ENCODE data around the gene MBTPS1. TPM values are rescaled to one million over a fixed set of nuclear protein-coding genes. Genes with fewer than 3 reads are reported as not detected.

Gene MBTPS1
- total RNA-seq, 2 experiments from 2014 or later: 46.4 to 50.4 TPM

GRCh38 chr16:84081446-84081989 is 35.2 kb downstream of the MBTPS1 start:
- H3K27ac Mint-ChIP-seq: no peak overlapping the region

DNA sequence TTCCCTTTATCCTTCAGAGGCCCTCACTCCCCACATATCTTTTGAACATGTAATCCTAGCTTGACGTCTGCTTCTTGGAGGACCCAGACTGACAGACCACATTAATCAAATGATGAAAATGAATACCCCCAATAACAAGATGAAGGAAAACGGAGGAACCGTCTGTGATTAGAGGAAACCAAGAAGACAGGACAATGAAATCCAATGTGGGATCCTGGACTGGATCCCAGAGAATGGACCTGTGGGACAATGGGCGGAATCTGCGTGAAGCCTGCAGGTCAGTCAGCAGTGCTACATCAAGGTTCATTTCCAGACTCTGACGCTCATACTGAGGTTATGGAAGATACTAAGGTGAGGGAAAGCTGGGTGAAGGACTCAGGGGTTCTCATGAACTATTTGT is 35.9 kb downstream of the MBTPS1 start:
- ChIA-PET CTCF (interaction anchor here (1.3 to 2.8 kb wide), 2 partner anchors 11 to 106 kb away, joined by 3 to 8 read pairs; partner anchors contain the start of gene TAF1C), POLR2A (interaction anchor here (1.3 kb wide), 1 partner anchor 36 kb away, joined by 6 read pairs; the partner anchor contains the start of gene MBTPS1)
- no peak for DNase-seq
- Mint-ChIP-seq H3K27ac (no peak overlapping the region), H3K4me3 (no peak overlapping the region), H3K9me3 (no peaks in the 10 kb centered on the region), H3K36me3 (ENCODE audit: low read depth) (peaks cover 39% of the 10 kb centered on the region), H3K27me3 (no peaks in the 10 kb centered on the region), H3K4me1 (peaks cover 10% of the 10 kb centered on the region)

More at GRCh38 chr16:84081446-84081989, 35.2 kb downstream of the MBTPS1 start:
- CTCF ChIA-PET: interaction anchor here (1.3 to 2.8 kb wide), 3 partner anchors 11 to 106 kb away, joined by 3 to 8 read pairs (median 8); partner anchors contain the start of gene TAF1C
- Mint-ChIP-seq H3K36me3 (ENCODE audit: low read depth) (peaks cover 44% of the 10 kb centered on the region), H3K27me3 (no peaks in the 10 kb centered on the region), H3K4me1 (peaks cover 17% of the 10 kb centered on the region), H3K9me3 (no peaks in the 10 kb centered on the region), H3K4me3 (no peak overlapping the region)
- POLR2A ChIA-PET: interaction anchor here (0.5 to 1.3 kb wide), 2 partner anchors 35 to 104 kb away, joined by 3 to 6 read pairs; partner anchors contain the start of gene MBTPS1
- no peak for DNase-seq

- peaks cover 8% of the 10 kb centered on the region for H3K4me1 Mint-ChIP-seq
- ChIA-PET POLR2A (interaction anchor here (0.7 kb wide), 1 partner anchor 36 kb away, joined by 4 read pairs; the partner anchor contains the start of gene MBTPS1), CTCF (interaction anchor here (1.3 kb wide), 1 partner anchor 107 kb away, joined by 8 read pairs; the partner anchor contains the start of gene TAF1C)
- no peak overlapping the region for H3K4me3 Mint-ChIP-seq
- H3K9me3 Mint-ChIP-seq: no peaks in the 10 kb centered on the region
- DNase-seq: no peak
- H3K27me3 Mint-ChIP-seq: no peaks in the 10 kb centered on the region
- no peak overlapping the region for H3K27ac Mint-ChIP-seq
- H3K36me3 Mint-ChIP-seq (ENCODE audit: low read depth): peaks cover 42% of the 10 kb centered on the region
These were observed 36.4 kb downstream of the MBTPS1 start for GRCh38 chr16:84080378-84080777.

GRCh38 chr16:84079664-84080063 is 37.1 kb downstream of the MBTPS1 start:
- DNase-seq: no peak
- Mint-ChIP-seq H3K4me1 (peaks cover 1% of the 10 kb centered on the region), H3K27me3 (no peaks in the 10 kb centered on the region), H3K4me3 (no peak overlapping the region), H3K36me3 (ENCODE audit: low read depth) (peaks cover 38% of the 10 kb centered on the region), H3K9me3 (no peaks in the 10 kb centered on the region), H3K27ac (no peak overlapping the region)
- ChIA-PET POLR2A (interaction anchor here (0.7 to 0.8 kb wide), 2 partner anchors 37 to 107 kb away, joined by 4 read pairs; partner anchors contain the start of genes MBTPS1 and TAF1C), CTCF (interaction anchor here (1.3 to 2.8 kb wide), 2 partner anchors 14 to 107 kb away, joined by 8 to 11 read pairs; partner anchors contain the start of gene TAF1C)

- Mint-ChIP-seq H3K27ac (no peak overlapping the region), H3K27me3 (no peaks in the 10 kb centered on the region), H3K9me3 (no peaks in the 10 kb centered on the region), H3K36me3 (ENCODE audit: low read depth) (peaks cover 36% of the 10 kb centered on the region), H3K4me1 (no peaks in the 10 kb centered on the region), H3K4me3 (no peak overlapping the region)
- DNase-seq: no peak
- CTCF ChIA-PET: no interaction called here
- POLR2A ChIA-PET: no interaction called here
These were observed 41.4 kb downstream of the MBTPS1 start for GRCh38 chr16:84075376-84075775.

DNA sequence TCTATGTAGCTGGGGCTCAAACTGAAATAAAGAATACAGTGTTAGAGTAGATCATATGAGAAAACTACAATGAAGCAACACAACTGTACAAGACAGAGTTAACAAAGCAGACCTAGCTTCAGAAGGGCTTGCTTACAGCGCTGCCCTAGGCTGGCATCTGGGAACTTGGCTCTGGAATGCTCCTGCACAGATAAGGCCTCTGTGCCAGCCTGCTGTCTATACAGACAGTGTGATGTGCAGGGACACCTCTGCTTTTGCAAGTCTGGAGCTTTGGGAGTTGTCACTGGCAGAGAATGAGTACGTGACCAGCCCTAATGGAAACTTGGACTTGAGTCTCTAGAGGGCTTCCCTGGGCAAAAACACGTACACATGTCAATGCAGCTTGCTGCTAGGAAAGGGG is 42.0 kb downstream of the MBTPS1 start:
- no peaks in the 10 kb centered on the region for H3K9me3 Mint-ChIP-seq
- ChIA-PET CTCF (interaction anchor here (0.6 kb wide), 1 partner anchor 9 kb away, joined by 3 read pairs; no protein-coding TSS in a partner anchor), POLR2A (no interaction called here)
- H3K27ac Mint-ChIP-seq: no peak overlapping the region
- no peaks in the 10 kb centered on the region for H3K4me1 Mint-ChIP-seq
- DNase-seq: no peak
- H3K36me3 Mint-ChIP-seq (ENCODE audit: low read depth): peaks cover 33% of the 10 kb centered on the region
- H3K27me3 Mint-ChIP-seq: no peaks in the 10 kb centered on the region
- no peak overlapping the region for H3K4me3 Mint-ChIP-seq

DNA sequence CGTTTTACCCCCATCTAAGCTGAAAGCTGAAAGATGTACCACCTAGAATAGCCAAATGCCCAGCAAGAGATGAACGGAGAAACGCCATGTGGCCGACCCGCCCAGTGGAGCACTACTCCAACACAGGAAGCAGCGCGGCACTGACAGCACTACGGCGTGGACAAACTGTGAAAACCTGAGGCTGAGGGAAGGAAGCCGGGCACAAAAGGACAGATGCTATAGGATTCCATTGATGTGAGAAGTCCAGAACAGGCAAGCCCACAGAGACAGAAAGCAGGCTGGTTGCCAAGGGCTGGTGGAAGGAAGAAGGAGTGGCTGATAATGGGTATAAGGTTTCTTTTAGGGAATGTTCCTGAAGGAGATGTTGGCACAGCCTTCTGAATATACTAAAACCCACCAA is 44.7 kb downstream of the MBTPS1 start:
- no peaks in the 10 kb centered on the region for H3K27me3 Mint-ChIP-seq
- peaks cover 47% of the 10 kb centered on the region for H3K36me3 Mint-ChIP-seq (ENCODE audit: low read depth)
- H3K27ac Mint-ChIP-seq: no peak overlapping the region
- POLR2A ChIA-PET: no interaction called here
- no peaks in the 10 kb centered on the region for H3K9me3 Mint-ChIP-seq
- no peak for DNase-seq
- H3K4me1 Mint-ChIP-seq: peaks cover 1% of the 10 kb centered on the region
- CTCF ChIA-PET: interaction anchor here (1.2 to 1.4 kb wide), 2 partner anchors 9 to 115 kb away, joined by 3 to 4 read pairs; partner anchors contain the start of gene TAF1C
- no peak overlapping the region for H3K4me3 Mint-ChIP-seq

DNA sequence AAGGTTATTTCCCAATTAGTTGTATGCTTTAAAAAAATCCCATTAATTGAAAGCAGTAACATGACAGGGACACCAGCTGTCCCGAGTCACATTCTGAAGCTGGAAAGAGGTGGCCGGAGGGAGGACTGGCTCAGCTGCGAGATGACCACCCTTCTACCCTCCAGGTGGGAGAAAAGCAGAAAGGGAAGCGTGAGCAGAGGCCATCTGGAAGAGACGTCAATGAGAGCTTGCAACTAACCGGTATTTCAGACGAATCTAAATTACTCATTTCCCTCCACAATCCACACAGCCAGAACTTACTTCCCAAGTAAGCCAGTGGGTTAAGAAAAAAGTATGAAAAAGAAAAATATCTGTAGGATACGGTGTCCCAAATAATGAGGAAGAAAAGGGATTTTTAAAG is 45.6 kb downstream of the MBTPS1 start:
- DNase-seq: no peak
- H3K4me1 Mint-ChIP-seq: peaks cover 1% of the 10 kb centered on the region
- no peak overlapping the region for H3K27ac Mint-ChIP-seq
- H3K36me3 Mint-ChIP-seq (ENCODE audit: low read depth): peaks cover 46% of the 10 kb centered on the region
- H3K9me3 Mint-ChIP-seq: no peaks in the 10 kb centered on the region
- POLR2A ChIA-PET: no interaction called here
- no peaks in the 10 kb centered on the region for H3K27me3 Mint-ChIP-seq
- CTCF ChIA-PET: interaction anchor here (1.1 to 2.1 kb wide), 2 partner anchors 10 to 116 kb away, joined by 4 to 8 read pairs; partner anchors contain the start of gene TAF1C
- no peak overlapping the region for H3K4me3 Mint-ChIP-seq

DNA sequence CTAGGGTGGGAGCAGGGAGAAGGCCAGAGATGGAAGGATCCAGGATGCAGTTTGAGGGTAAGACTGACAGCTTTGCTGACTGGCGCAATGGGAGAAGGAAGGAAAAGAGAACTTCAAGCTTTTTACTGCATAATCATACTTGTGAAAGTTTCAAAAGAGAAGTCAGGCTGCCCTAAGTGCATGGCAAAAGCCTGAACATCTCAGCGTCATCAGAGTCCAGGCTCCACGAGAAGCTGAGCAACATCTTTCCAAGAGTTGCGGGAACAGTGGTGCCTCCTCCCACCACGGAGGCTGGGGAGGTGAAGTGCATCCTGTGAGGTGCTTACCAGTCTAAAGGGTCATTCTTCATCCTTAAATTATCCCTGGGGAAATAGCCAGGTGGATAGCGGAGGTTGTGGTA is 47.2 kb downstream of the MBTPS1 start:
- H3K27ac Mint-ChIP-seq: no peak overlapping the region
- CTCF ChIA-PET: interaction anchor here (1.0 to 2.1 kb wide), 3 partner anchors 12 to 117 kb away, joined by 3 to 8 read pairs (median 3); partner anchors contain the start of gene TAF1C

DNA sequence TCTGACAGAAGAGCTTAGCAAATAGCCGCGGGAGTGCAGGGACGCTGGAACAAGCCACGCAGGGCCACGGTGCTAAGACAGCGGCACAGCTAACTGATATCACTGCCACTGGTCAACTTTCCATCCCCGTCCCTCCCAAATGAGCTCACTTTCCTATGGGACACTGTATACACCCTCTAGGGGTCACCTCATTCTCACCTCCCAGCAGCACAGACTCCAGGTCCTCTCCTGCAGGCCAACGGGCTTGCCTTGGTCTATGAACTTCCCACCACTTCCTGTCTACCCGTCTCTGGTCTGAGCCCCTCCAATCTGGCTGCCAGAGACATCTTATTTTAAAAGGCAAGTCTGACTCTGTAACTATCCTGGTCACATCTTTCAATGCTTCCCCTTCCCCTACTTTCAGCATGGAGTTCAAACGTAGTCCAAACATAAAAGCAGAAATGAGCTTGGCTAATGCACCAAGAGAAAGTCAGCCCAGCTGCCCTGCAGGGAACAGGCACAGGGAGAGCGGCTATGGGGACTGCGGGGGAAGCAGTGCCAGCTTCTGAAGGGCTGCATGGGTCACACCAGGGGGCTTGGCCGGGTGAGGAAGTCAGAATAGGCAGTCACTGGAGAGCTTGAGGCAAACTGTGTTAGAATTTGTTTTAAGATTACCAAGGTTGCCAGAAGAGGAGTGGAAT is 47.8 kb downstream of the MBTPS1 start:
- no peak for DNase-seq
- no peaks in the 10 kb centered on the region for H3K9me3 Mint-ChIP-seq
- H3K4me1 Mint-ChIP-seq: peaks cover 1% of the 10 kb centered on the region
- peaks cover 37% of the 10 kb centered on the region for H3K36me3 Mint-ChIP-seq (ENCODE audit: low read depth)
- ChIA-PET CTCF (interaction anchor here (2.1 kb wide), 1 partner anchor 118 kb away, joined by 8 read pairs; the partner anchor contains the start of gene TAF1C), POLR2A (interaction anchor here (1.1 to 1.4 kb wide), 2 partner anchors 10 to 47 kb away, joined by 3 to 5 read pairs; partner anchors contain the start of gene MBTPS1)
- no peak overlapping the region for H3K27ac Mint-ChIP-seq
- no peak overlapping the region for H3K4me3 Mint-ChIP-seq
- no peaks in the 10 kb centered on the region for H3K27me3 Mint-ChIP-seq

More for the DNA sequence above, 47.2 kb downstream of the MBTPS1 start:
- no peak overlapping the region for H3K4me3 Mint-ChIP-seq
- no peaks in the 10 kb centered on the region for H3K27me3 Mint-ChIP-seq
- peaks cover 1% of the 10 kb centered on the region for H3K4me1 Mint-ChIP-seq
- no peak for DNase-seq
- no peaks in the 10 kb centered on the region for H3K9me3 Mint-ChIP-seq
- POLR2A ChIA-PET: interaction anchor here (1.4 kb wide), 1 partner anchor 10 kb away, joined by 5 read pairs; no protein-coding TSS in a partner anchor
- H3K36me3 Mint-ChIP-seq (ENCODE audit: low read depth): peaks cover 40% of the 10 kb centered on the region

- H3K27me3 Mint-ChIP-seq: no peaks in the 10 kb centered on the region
- POLR2A ChIA-PET: interaction anchor here (1.1 kb wide), 2 partner anchors 48 to 111 kb away, joined by 3 read pairs; partner anchors contain the start of gene MBTPS1
These were observed 48.7 kb downstream of the MBTPS1 start for GRCh38 chr16:84068041-84068440.

GRCh38 chr16:84067640-84068039 is 49.1 kb downstream of the MBTPS1 start:
- Mint-ChIP-seq H3K9me3 (no peaks in the 10 kb centered on the region), H3K27ac (no peak overlapping the region), H3K27me3 (no peaks in the 10 kb centered on the region), H3K4me1 (peaks cover 4% of the 10 kb centered on the region), H3K4me3 (no peak overlapping the region), H3K36me3 (ENCODE audit: low read depth) (peaks cover 49% of the 10 kb centered on the region)
- ChIA-PET POLR2A (interaction anchor here (1.1 kb wide), 1 partner anchor 111 kb away, joined by 3 read pairs; no protein-coding TSS in a partner anchor), CTCF (no interaction called here)
- DNase-seq: no peak

More at GRCh38 chr16:84068041-84068440, 48.7 kb downstream of the MBTPS1 start:
- Mint-ChIP-seq H3K9me3 (no peaks in the 10 kb centered on the region), H3K4me1 (peaks cover 1% of the 10 kb centered on the region), H3K27ac (no peak overlapping the region), H3K36me3 (ENCODE audit: low read depth) (peaks cover 45% of the 10 kb centered on the region), H3K4me3 (no peak overlapping the region)
- DNase-seq: no peak
- CTCF ChIA-PET: no interaction called here
